A549 (cell line): Measurements from ENCODE around the gene GPR21. TPM values are rescaled to one million over a fixed set of nuclear protein-coding genes. Genes with fewer than 3 reads are reported as not detected.

Experiments used
- ATAC-seq, 2 experiments: fragments of 200-7000 bp in 1 of 2; fragments of >200 bp in 1 of 2; cut with Nextera tagmentation in 1 of 2; cut with Tn5 transposase in 1 of 2; 3 replicates each; pipeline versions ENCODE4 v1.8.0 to v1.9.1; 2018 to 2020; ENCODE audit warnings: mild to moderate bottlenecking in 1 of 2, moderate library complexity in 1 of 2
- CTCF ChIA-PET: fragments of 300-600 bp; sonication (Branson Sonifier 250); formaldehyde crosslinking; extraction: SDS; loops from one replicate; lab custom pipeline; 2021; ENCODE audit warnings: antibody characterized with exemption, inconsistent platforms; lab: Yijun Ruan, JAX
- POLR2A ChIA-PET: fragments of 350-600 bp; formaldehyde crosslinking; extraction: SDS; loops from one replicate; lab custom pipeline; 2021; ENCODE audit warnings: antibody characterized with exemption, inconsistent platforms; lab: Yijun Ruan, JAX
- DNase-seq, 2 experiments: peaks; one replicate each; pipeline versions ENCODE4 v3.0.0 to v3.0.0-alpha.2; 2011 to 2016; ENCODE audit warnings: low read depth in 1 of 2, low spot score in 1 of 2
- FAIRE-seq: peaks from 2 replicates; lab custom pipeline; 2011; peaks lifted over from hg19 to GRCh38; lab: Jason Lieb, UNC
- H3K27ac ChIP-seq, 2 experiments: fragments of >200 bp; sonication (Bioruptor Twin); formaldehyde crosslinking; 3 replicates each; pipeline ENCODE4 v1.5.1; 2016 to 2017
- H3K4me1 ChIP-seq: fragments of >200 bp; sonication (Bioruptor Twin); formaldehyde crosslinking; 3 replicates; pipeline ENCODE4 v1.6.1; 2016
- H3K4me2 ChIP-seq: fragments of >200 bp; sonication (Bioruptor Twin); formaldehyde crosslinking; 3 replicates; pipeline ENCODE4 v1.6.1; 2016
- H3K4me3 ChIP-seq: fragments of >200 bp; sonication (Bioruptor Twin); formaldehyde crosslinking; 3 replicates; pipeline ENCODE4 v1.5.1; 2016
- H3K9me3 ChIP-seq: fragments of >200 bp; sonication (Bioruptor Twin); formaldehyde crosslinking; 3 replicates; pipeline ENCODE4 v1.6.1; 2016
- BCL3 ChIP-seq: fragments of >200 bp; sonication (Bioruptor Twin); formaldehyde crosslinking; IDR thresholded peaks from 3 replicates; pipeline ENCODE4 v1.6.1; 2016
- CBX8 ChIP-seq: fragments of 200-600 bp; sonication (generic); IDR thresholded peaks from 2 replicates; pipeline ENCODE4 v1.6.1; 2016
- CEBPB ChIP-seq, 2 experiments: fragments of >200 bp in 1 of 2; sonication (Bioruptor Twin) in 1 of 2; formaldehyde crosslinking in 1 of 2; IDR thresholded peaks; 2 replicates each; pipeline ENCODE4 v1.6.1; 2012 to 2016
- CHD2 ChIP-seq: fragments of 150-350 bp; IDR thresholded peaks from 2 replicates; pipeline ENCODE4 v1.6.1; 2014; ENCODE audit warnings: low read length; ENCODE audit not compliant: partially characterized antibody
- EHMT2 ChIP-seq: fragments of 200-600 bp; sonication (generic); IDR thresholded peaks from 2 replicates; pipeline ENCODE4 v1.6.1; 2016; ENCODE audit warnings: antibody characterized with exemption, low read depth, mild to moderate bottlenecking, moderate library complexity
- FOSL2 ChIP-seq, 2 experiments: fragments of 450-650 bp in 1 of 2; fragments of >200 bp in 1 of 2; sonication (Bioruptor Twin) in 1 of 2; formaldehyde crosslinking; IDR thresholded peaks; 2 replicates each; pipeline versions ENCODE4 v1.5.0 to v1.6.1; 2016 to 2020; ENCODE audit warnings: mild to moderate bottlenecking in 1 of 2, moderate library complexity in 1 of 2
- GATA3 ChIP-seq: IDR thresholded peaks from 2 replicates; pipeline ENCODE4 v1.6.1; 2012; ENCODE audit warnings: borderline replicate concordance
- HDAC2 ChIP-seq: fragments of 200-600 bp; sonication (generic); IDR thresholded peaks from 2 replicates; pipeline ENCODE4 v1.6.1; 2016
- HMGXB4 ChIP-seq: fragments of 250-450 bp; sonication (Bioruptor Pico); IDR thresholded peaks from 2 replicates; pipeline ENCODE4 v1.5.0; 2021; ENCODE audit warnings: mild to moderate bottlenecking, moderate library complexity, borderline replicate concordance
- HOXB13 ChIP-seq: fragments of 250-450 bp; sonication (Bioruptor Pico); IDR thresholded peaks from 2 replicates; pipeline ENCODE4 v1.5.0; 2020; ENCODE audit warnings: low read depth, mild to moderate bottlenecking, moderate library complexity
- NPAS2 ChIP-seq: fragments of 250-450 bp; sonication (Bioruptor Pico); IDR thresholded peaks from 2 replicates; pipeline ENCODE4 v1.8.0; 2022; ENCODE audit warnings: mild to moderate bottlenecking, moderate library complexity, borderline replicate concordance
- POLR2A ChIP-seq: IDR thresholded peaks from 2 replicates; pipeline ENCODE4 v1.6.1; 2012; ENCODE audit warnings: mild to moderate bottlenecking, low read length
- POLR2AphosphoS2 ChIP-seq: conservative IDR thresholded peaks from 2 replicates; pipeline ENCODE4 v1.6.1; 2012; ENCODE audit warnings: low read length, improper control_type of control experiment, inconsistent platforms
- RARB ChIP-seq: fragments of 250-450 bp; sonication (Bioruptor Pico); IDR thresholded peaks from 2 replicates; pipeline ENCODE4 v1.8.0; 2021; ENCODE audit warnings: mild to moderate bottlenecking, moderate library complexity
- RCOR1 ChIP-seq: fragments of 150-350 bp; IDR thresholded peaks from 2 replicates; pipeline ENCODE4 v1.6.1; 2014; ENCODE audit warnings: antibody characterized with exemption, low read length, low read depth
- WGBS: methylation state at CpG from one replicate; pipeline ENCODE4 v1.1.6; 2017; ENCODE audit errors: missing lambda C conversion rate; 5-methylcytosine and 5-hydroxymethylcytosine counted together
- polyA plus RNA-seq, 4 experiments: library from polyadenylated mRNA; depleted of rRNA in 3 of 4; stranded (reverse); fragments of >200 nt; fragmentation: RNase III in 1 of 4; extraction: RNeasy Plus Mini Kit Qiagen cat#74134 plus additional on column Dnase treatment in 1 of 4; gene quantifications; 2 replicates in 3 of 4; 3 replicates in 1 of 4; pipeline ENCODE4 v1.2.3, GENCODE V29; 2011 to 2017
- TF ChIP-seq, protein P1 (sequence below): fragments of 450-650 bp; IDR thresholded peaks from 2 replicates; pipeline ENCODE4 v1.6.1; 2014; ENCODE audit warnings: antibody characterized with exemption
- TF ChIP-seq, protein P2 (sequence below): IDR thresholded peaks from 2 replicates; pipeline ENCODE4 v1.6.1; 2012
- TF ChIP-seq, protein P3 (sequence below): fragments of 200-600 bp; sonication (generic); IDR thresholded peaks from 2 replicates; pipeline ENCODE4 v1.6.1; 2016; ENCODE audit warnings: antibody characterized with exemption, mild to moderate bottlenecking, moderate library complexity

GPR21 gene
- polyA plus RNA-seq, 2 of the 4 experiments (the other 2 are of a cell fraction) = 0.13 TPM; not detected in 1

DNA sequence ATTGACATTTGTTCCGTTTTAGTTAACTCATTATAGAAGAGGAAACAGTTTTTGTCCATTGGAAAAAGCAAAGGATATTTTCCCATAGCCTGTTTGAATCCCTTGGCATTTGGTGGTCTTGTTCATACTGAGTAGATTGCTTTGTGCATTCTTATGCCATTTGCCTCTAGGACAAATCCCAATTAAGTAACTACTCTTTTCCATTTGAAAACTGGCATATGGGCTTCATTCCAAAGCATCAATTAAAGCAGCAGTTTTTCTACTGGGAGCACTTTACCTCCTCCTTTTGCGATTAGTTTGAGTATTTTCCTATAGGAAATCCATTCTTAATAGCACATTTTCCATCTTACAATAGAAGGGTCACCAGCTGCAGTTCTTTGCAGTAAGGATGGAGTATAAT is 31.2 kb downstream of the GPR21 start:
- FAIRE-seq = no peak
- H3K27ac ChIP-seq = no peak overlapping the region
- no peak for ATAC-seq
- TF ChIP-seq CEBPB (IDR thresholded peaks at IDR 0.05) (no peak), GATA3 (no peak), RCOR1 (no peak), POLR2A (no peak), POLR2AphosphoS2 (no peak), HDAC2 (no peak), HOXB13 (CRISPR knock-in tag) (no peak), EHMT2 (no peak), HMGXB4 (CRISPR knock-in tag) (no peak), CBX8 (no peak), RARB (CRISPR knock-in tag) (no peak), NPAS2 (CRISPR knock-in tag) (no peak), FOSL2 (IDR thresholded peaks at IDR 0.05) (no peak), FOSL2 (CRISPR knock-in tag; IDR thresholded peaks at IDR 0.05) (no peak), BCL3 (no peak)
- TF ChIP-seq, protein P1, sequence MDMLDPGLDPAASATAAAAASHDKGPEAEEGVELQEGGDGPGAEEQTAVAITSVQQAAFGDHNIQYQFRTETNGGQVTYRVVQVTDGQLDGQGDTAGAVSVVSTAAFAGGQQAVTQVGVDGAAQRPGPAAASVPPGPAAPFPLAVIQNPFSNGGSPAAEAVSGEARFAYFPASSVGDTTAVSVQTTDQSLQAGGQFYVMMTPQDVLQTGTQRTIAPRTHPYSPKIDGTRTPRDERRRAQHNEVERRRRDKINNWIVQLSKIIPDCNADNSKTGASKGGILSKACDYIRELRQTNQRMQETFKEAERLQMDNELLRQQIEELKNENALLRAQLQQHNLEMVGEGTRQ = no peak
- TF ChIP-seq, protein P2, sequence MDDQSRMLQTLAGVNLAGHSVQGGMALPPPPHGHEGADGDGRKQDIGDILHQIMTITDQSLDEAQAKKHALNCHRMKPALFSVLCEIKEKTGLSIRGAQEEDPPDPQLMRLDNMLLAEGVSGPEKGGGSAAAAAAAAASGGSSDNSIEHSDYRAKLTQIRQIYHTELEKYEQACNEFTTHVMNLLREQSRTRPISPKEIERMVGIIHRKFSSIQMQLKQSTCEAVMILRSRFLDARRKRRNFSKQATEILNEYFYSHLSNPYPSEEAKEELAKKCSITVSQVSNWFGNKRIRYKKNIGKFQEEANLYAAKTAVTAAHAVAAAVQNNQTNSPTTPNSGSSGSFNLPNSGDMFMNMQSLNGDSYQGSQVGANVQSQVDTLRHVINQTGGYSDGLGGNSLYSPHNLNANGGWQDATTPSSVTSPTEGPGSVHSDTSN = no peak
- 87% methylated on average over 2 of the region's 2 CpGs for WGBS
- H3K9me3 ChIP-seq = no peaks in the 10 kb centered on the region
- ChIA-PET POLR2A (no interaction called here), CTCF (interaction anchor here (0.5 kb wide), 1 partner anchor 302 kb away, joined by 3 read pairs; no protein-coding TSS in a partner anchor)
- no peak overlapping the region for H3K4me3 ChIP-seq
- H3K4me2 ChIP-seq = no peak overlapping the region
- 0 out of 3 replicates have a peak, but pooled peaks cover under 1% of the 10 kb centered on the region for H3K4me1 ChIP-seq
- DNase-seq = no peak

- Histone ChIP-seq H3K4me3 (no peak overlapping the region), H3K4me2 (no peak overlapping the region), H3K9me3 (no peaks in the 10 kb centered on the region), H3K27ac (no peak overlapping the region), H3K4me1 (no peaks in the 10 kb centered on the region)
- DNase-seq (no peak), FAIRE-seq (no peak), ATAC-seq (no peak)
- TF ChIP-seq, protein P3, sequence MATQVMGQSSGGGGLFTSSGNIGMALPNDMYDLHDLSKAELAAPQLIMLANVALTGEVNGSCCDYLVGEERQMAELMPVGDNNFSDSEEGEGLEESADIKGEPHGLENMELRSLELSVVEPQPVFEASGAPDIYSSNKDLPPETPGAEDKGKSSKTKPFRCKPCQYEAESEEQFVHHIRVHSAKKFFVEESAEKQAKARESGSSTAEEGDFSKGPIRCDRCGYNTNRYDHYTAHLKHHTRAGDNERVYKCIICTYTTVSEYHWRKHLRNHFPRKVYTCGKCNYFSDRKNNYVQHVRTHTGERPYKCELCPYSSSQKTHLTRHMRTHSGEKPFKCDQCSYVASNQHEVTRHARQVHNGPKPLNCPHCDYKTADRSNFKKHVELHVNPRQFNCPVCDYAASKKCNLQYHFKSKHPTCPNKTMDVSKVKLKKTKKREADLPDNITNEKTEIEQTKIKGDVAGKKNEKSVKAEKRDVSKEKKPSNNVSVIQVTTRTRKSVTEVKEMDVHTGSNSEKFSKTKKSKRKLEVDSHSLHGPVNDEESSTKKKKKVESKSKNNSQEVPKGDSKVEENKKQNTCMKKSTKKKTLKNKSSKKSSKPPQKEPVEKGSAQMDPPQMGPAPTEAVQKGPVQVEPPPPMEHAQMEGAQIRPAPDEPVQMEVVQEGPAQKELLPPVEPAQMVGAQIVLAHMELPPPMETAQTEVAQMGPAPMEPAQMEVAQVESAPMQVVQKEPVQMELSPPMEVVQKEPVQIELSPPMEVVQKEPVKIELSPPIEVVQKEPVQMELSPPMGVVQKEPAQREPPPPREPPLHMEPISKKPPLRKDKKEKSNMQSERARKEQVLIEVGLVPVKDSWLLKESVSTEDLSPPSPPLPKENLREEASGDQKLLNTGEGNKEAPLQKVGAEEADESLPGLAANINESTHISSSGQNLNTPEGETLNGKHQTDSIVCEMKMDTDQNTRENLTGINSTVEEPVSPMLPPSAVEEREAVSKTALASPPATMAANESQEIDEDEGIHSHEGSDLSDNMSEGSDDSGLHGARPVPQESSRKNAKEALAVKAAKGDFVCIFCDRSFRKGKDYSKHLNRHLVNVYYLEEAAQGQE = no peak
- TF ChIP-seq CHD2 (no peak), RCOR1 (no peak)
- POLR2A ChIA-PET = no interaction called here
- CTCF ChIA-PET = interaction anchor here (1.4 kb wide), 1 partner anchor 285 kb away, joined by 3 read pairs; no protein-coding TSS in a partner anchor
- WGBS = 85% methylated on average over 2 of the region's 2 CpGs
Measured at GRCh38 chr9:123065196-123065595, 31.7 kb downstream of the GPR21 start.
